ENCODE results near the gene SMYD3.

Gene SMYD3

GRCh38 chr1:245867738-245868137, 639.3 kb downstream of the SMYD3 start:
- no peak overlapping the region for H3K4me3 ChIP-seq (ENCODE audit: low read depth, low read length)
- TF ChIP-seq CTCF (IDR thresholded peaks at IDR 0.05; ENCODE audit: borderline replicate concordance, insufficient read depth, low read depth, low read length): no peak

DNA sequence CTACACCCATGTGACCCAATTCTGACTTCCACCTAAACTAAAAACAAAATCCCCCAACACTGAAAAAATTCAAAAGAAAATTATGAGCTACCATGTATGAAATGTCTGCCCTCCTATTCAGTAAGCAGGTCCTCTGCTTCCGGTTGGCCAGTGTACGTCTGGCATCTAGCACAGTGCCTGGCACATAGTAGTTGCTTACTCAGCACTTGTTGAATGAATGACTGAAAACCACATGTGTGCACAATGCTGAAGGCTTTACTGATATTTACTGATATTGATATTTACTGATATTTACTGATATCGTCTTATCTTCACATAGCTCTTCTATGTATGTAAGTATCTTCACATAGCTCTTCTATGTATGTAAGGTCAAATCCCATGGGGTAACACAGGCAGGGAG, 642.2 kb downstream of the SMYD3 start:
- no peak for TF ChIP-seq CTCF (IDR thresholded peaks at IDR 0.05; ENCODE audit: borderline replicate concordance, insufficient read depth, low read depth, low read length)
- H3K4me3 ChIP-seq (ENCODE audit: low read depth, low read length): no peak overlapping the region

DNA sequence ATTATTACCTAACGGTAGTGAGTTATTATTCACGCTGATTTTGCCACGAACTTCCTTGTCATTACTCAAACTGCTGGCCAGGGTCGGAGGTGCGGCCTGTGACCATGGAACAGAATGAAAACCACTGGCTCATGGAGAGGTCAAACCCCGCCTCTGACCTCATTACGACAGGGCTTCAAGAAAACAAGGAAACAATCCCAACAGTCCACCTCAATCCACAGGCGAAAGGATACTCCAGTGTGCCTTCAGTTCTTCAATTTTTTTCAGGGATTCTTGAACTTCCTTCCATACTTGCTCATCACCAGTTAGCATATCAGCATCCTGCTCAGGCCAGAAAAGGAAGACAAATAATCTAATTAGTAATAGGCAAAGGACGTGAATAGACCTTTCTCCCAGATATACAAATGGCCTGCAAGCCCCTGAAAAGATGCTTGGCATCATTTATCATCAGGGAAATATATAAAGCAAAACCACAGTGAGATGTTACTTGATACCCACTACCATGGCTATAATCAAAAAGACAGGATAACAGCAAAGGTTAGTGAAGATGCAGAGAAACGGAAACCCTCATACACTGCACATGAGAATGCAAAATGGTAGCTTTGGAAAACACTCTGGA, 643.4 kb downstream of the SMYD3 start:
- H3K4me3 ChIP-seq (ENCODE audit: low read depth, low read length): no peak overlapping the region
- no peak for TF ChIP-seq CTCF (IDR thresholded peaks at IDR 0.05; ENCODE audit: borderline replicate concordance, insufficient read depth, low read depth, low read length)

DNA sequence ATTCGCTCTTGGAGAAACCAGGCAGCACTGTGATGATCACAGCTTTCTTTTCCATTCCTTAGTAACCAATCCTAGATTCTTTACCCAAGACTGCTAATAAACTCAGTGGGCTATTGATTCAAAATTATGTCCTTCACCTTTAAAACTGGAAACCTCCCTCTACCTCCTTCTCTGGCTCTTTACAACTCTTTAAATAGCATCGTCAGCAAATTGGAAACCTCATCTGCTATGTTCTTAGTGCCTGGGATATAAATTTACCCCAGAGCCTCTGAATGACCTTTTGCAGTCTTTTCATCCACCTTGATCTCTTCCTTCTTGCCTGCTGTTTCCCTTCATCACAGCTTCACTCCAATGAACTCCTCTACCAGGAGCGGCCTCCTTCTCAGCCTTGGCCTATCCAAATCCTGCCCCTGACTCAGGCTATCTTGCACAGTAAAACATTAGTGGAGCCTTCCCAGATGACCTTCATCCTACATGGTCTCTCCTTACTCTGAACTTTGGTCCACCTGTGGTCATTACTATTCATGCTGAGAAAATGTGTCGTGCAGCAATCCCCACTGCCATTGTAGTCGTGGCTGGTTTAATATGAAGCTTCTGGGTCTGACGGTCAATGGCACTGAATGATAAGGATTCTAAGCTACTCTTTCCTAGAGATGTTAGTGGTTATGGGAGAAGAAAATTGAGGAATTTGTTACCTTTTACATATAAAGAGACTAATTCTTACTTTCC, 644.1 kb downstream of the SMYD3 start:
- no peak for TF ChIP-seq CTCF (IDR thresholded peaks at IDR 0.05; ENCODE audit: borderline replicate concordance, insufficient read depth, low read depth, low read length)
- H3K4me3 ChIP-seq (ENCODE audit: low read depth, low read length): no peak overlapping the region

GRCh38 chr1:245860657-245861544, 646.2 kb downstream of the SMYD3 start:
- no peak for TF ChIP-seq CTCF (IDR thresholded peaks at IDR 0.05; ENCODE audit: borderline replicate concordance, insufficient read depth, low read depth, low read length)
- H3K4me3 ChIP-seq (ENCODE audit: low read depth, low read length): no peak overlapping the region

DNA sequence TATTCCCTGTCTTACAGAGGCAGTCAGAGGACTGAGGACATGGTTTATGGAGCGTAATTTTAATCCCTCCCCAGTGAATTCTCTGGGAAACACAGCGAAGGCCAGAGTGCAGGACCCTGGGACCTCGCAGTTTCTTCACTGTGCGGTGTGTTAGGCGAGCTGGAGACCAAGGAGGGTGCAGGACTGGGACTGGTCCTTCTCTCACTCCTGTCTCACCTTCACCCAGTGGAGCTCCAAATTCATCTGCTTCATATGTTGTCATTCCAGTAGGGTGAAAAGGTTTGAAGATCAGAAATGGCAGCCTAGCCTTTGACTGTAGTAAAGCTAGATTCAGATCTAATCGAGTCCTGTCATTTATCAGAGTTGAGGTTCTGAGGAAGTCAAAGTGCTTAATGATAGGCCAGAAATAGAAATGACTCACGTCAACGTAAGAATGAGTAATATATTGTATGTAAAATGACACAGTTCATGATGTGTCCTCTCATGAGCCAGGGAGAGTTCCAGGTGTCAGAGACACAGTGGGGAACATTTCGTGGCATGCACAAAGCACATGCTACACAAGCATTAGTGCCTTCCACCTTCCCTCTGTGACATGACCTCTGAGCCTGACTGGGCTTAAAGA, 647.5 kb downstream of the SMYD3 start:
- no peak overlapping the region for H3K4me3 ChIP-seq (ENCODE audit: low read depth, low read length)
- TF ChIP-seq CTCF (IDR thresholded peaks at IDR 0.05; ENCODE audit: borderline replicate concordance, insufficient read depth, low read depth, low read length): no peak
